GM19035 (cell line): Measurements from ENCODE around the gene SAV1.
"Not testable (repeated sequence)": the region's sequence is repeated elsewhere in the genome, so short reads cannot be mapped to it uniquely, and the experiment has no call there.

Experiments used
- ATAC-seq: cut with Tn5 transposase; IDR thresholded peaks from one replicate; pipeline ENCODE4 v1.9.1; 2021; ENCODE audit not compliant: unreplicated experiment

SAV1 gene

GRCh38 chr14:50666772-50667683 lies 1.1 kb downstream of the SAV1 start:
- no peak for ATAC-seq

GRCh38 chr14:50665300-50665699 lies 2.8 kb downstream of the SAV1 start:
- not testable (repeated sequence) for ATAC-seq

GRCh38 chr14:50664579-50664978 lies 3.5 kb downstream of the SAV1 start:
- ATAC-seq: not testable (repeated sequence)

- ATAC-seq: no peak
Observed at GRCh38 chr14:50659327-50659974, 8.7 kb downstream of the SAV1 start.

- ATAC-seq: no peak
Observed at GRCh38 chr14:50658203-50658602, 9.9 kb downstream of the SAV1 start.

GRCh38 chr14:50657753-50658152 lies 10.4 kb downstream of the SAV1 start:
- ATAC-seq: no peak

GRCh38 chr14:50656776-50657175 lies 11.3 kb downstream of the SAV1 start:
- ATAC-seq: no peak

GRCh38 chr14:50649691-50650090 lies 18.4 kb downstream of the SAV1 start:
- no peak for ATAC-seq

- peak; percentile 35 for ATAC-seq
Observed at GRCh38 chr14:50647753-50648152, 20.4 kb downstream of the SAV1 start.

- peak; percentile 85 for ATAC-seq
Observed at GRCh38 chr14:50647282-50647681, 20.8 kb downstream of the SAV1 start.

GRCh38 chr14:50635141-50635540 lies 33.0 kb downstream of the SAV1 start:
- no peak for ATAC-seq

GRCh38 chr14:50633954-50634353 lies 34.2 kb downstream of the SAV1 start:
- no peak for ATAC-seq

GRCh38 chr14:50631408-50631821 lies 36.7 kb downstream of the SAV1 start:
- ATAC-seq: no peak

- not testable (repeated sequence) for ATAC-seq
Observed at GRCh38 chr14:50624947-50625346, 43.2 kb downstream of the SAV1 start.

- no peak for ATAC-seq
Observed at GRCh38 chr14:50624447-50624846, 43.7 kb downstream of the SAV1 start.

GRCh38 chr14:50622978-50623377 lies 45.1 kb downstream of the SAV1 start:
- ATAC-seq: no peak

GRCh38 chr14:50620341-50620740 lies 47.8 kb downstream of the SAV1 start:
- ATAC-seq: no peak

GRCh38 chr14:50619569-50620141 lies 48.5 kb downstream of the SAV1 start:
- ATAC-seq: no peak

GRCh38 chr14:50616275-50616674 lies 51.8 kb downstream of the SAV1 start:
- no peak for ATAC-seq

GRCh38 chr14:50615552-50615951 lies 52.6 kb downstream of the SAV1 start:
- ATAC-seq: no peak

GRCh38 chr14:50615056-50615455 lies 53.0 kb downstream of the SAV1 start:
- ATAC-seq: no peak

- no peak for ATAC-seq
Observed at GRCh38 chr14:50612806-50613205, 55.3 kb downstream of the SAV1 start.
